IMR-90 (cell line): ENCODE results near the gene TFEB. TPM values are rescaled to one million over a fixed set of nuclear protein-coding genes. Genes with fewer than 3 reads are reported as not detected.

Experiments
- ATAC-seq: fragments of 200-7000 bp; cut with Tn5 transposase; 2 replicates; pipeline ENCODE4 v1.9.1; 2020; ENCODE audit warnings: low read depth, mild to moderate bottlenecking, moderate library complexity
- BruUV-seq: library from RNA; stranded (reverse); fragments of 400-500 nt; replicated peaks from 2 replicates; lab custom pipeline; 2021; lab: Mats Ljungman, UMichigan
- CTCF ChIA-PET: fragments of 300-600 bp; formaldehyde crosslinking; extraction: SDS; loops from one replicate; lab custom pipeline; 2021; ENCODE audit warnings: antibody characterized with exemption; lab: Yijun Ruan, JAX
- POLR2A ChIA-PET: fragments of 300-600 bp; sonication (Branson Sonifier 250); formaldehyde crosslinking; loops from one replicate; lab custom pipeline; 2022; ENCODE audit warnings: antibody characterized with exemption; ENCODE audit not compliant: unreplicated experiment; lab: Charles Lee
- DNase-seq: peaks from one replicate; pipeline ENCODE4 v3.0.0; 2013
- H2AFZ ChIP-seq: replicated peaks from 2 replicates; pipeline ENCODE3; 2013; ENCODE audit warnings: low read length, mild to moderate bottlenecking; ENCODE audit not compliant: poor library complexity
- H2AK5ac ChIP-seq: 2 replicates; pipeline ENCODE4 v1.6.1; 2013; ENCODE audit warnings: low read depth, low read length, inconsistent platforms
- H2AK9ac ChIP-seq: replicated peaks from 2 replicates; pipeline ENCODE3; 2013; ENCODE audit warnings: mild to moderate bottlenecking, low read depth, low read length, moderate library complexity; ENCODE audit not compliant: poor library complexity
- H2BK120ac ChIP-seq: 2 replicates; pipeline ENCODE4 v1.6.1; 2013; ENCODE audit warnings: low read depth, low read length, inconsistent platforms
- H2BK15ac ChIP-seq: 3 replicates; pipeline ENCODE4 v1.6.1; 2013; ENCODE audit warnings: low read depth, low read length, inconsistent platforms
- H2BK20ac ChIP-seq: 2 replicates; pipeline ENCODE4 v1.6.1; 2013; ENCODE audit warnings: low read depth, mild to moderate bottlenecking, inconsistent platforms, low read length, moderate library complexity
- H2BK5ac ChIP-seq: 2 replicates; pipeline ENCODE4 v1.6.1; 2013; ENCODE audit warnings: mild to moderate bottlenecking, low read depth, low read length, inconsistent platforms; ENCODE audit not compliant: poor library complexity, severe bottlenecking
- H3K14ac ChIP-seq: replicated peaks from 2 replicates; pipeline ENCODE4 v1.6.1; 2013; ENCODE audit warnings: low read depth, low read length, inconsistent platforms
- H3K18ac ChIP-seq: 2 replicates; pipeline ENCODE4 v1.6.1; 2013; ENCODE audit warnings: low read depth, low read length, control low read depth
- H3K23ac ChIP-seq: 2 replicates; pipeline ENCODE4 v1.6.1; 2013; ENCODE audit warnings: low read depth, low read length, inconsistent platforms
- H3K27ac ChIP-seq: 2 replicates; pipeline ENCODE4 v1.5.1; 2013; ENCODE audit warnings: mild to moderate bottlenecking, control low read depth, low read length; ENCODE audit not compliant: insufficient read depth
- H3K27me3 ChIP-seq: 2 replicates; pipeline ENCODE4 v1.6.1; 2013; ENCODE audit warnings: low read length; ENCODE audit not compliant: control insufficient read depth, insufficient read depth
- H3K36me3 ChIP-seq: 2 replicates; pipeline ENCODE4 v1.6.1; 2013; ENCODE audit warnings: low read length, mixed read lengths; ENCODE audit not compliant: control insufficient read depth, insufficient read depth
- H3K4ac ChIP-seq: 2 replicates; pipeline ENCODE4 v1.6.1; 2013; ENCODE audit warnings: low read depth, low read length, inconsistent platforms
- H3K4me1 ChIP-seq: 2 replicates; pipeline ENCODE4 v1.6.1; 2013; ENCODE audit warnings: low read length, mixed read lengths; ENCODE audit not compliant: control insufficient read depth, insufficient read depth
- H3K4me2 ChIP-seq: 2 replicates; pipeline ENCODE4 v1.6.1; 2013; ENCODE audit warnings: low read depth, mild to moderate bottlenecking, control low read depth, low read length, moderate library complexity
- H3K4me3 ChIP-seq: 2 replicates; pipeline ENCODE4 v1.5.1; 2013; ENCODE audit warnings: low read depth, mild to moderate bottlenecking, control low read depth, low read length, moderate library complexity; ENCODE audit not compliant: insufficient read depth
- H3K56ac ChIP-seq: 2 replicates; pipeline ENCODE4 v1.6.1; 2013; ENCODE audit warnings: low read length, inconsistent platforms; ENCODE audit not compliant: insufficient read depth; ENCODE audit errors: extremely low read depth
- H3K79me1 ChIP-seq, 2 experiments: 2 replicates each; pipeline ENCODE4 v1.6.1; 2013; ENCODE audit warnings: low read length in 2 of 2, inconsistent platforms in 1 of 2, low read depth in 1 of 2
- H3K9ac ChIP-seq: 2 replicates; pipeline ENCODE4 v1.6.1; 2013; ENCODE audit warnings: low read depth, low read length, control low read depth
- H3K9me1 ChIP-seq: 2 replicates; pipeline ENCODE4 v1.6.1; 2013; ENCODE audit warnings: low read length, inconsistent platforms; ENCODE audit not compliant: insufficient read depth
- H3K9me3 ChIP-seq: 2 replicates; pipeline ENCODE4 v1.6.1; 2013; ENCODE audit warnings: low read length; ENCODE audit not compliant: control insufficient read depth, insufficient read depth
- H4K20me1 ChIP-seq: 2 replicates; pipeline ENCODE4 v1.6.1; 2013; ENCODE audit warnings: low read length, inconsistent platforms; ENCODE audit not compliant: insufficient read depth
- H4K5ac ChIP-seq: 2 replicates; pipeline ENCODE4 v1.6.1; 2013; ENCODE audit warnings: mild to moderate bottlenecking, low read depth, low read length, control low read depth
- H4K8ac ChIP-seq, 2 experiments: 2 replicates each; pipeline ENCODE4 v1.6.1; 2013; ENCODE audit warnings: low read depth in 2 of 2, low read length in 2 of 2, control low read depth in 1 of 2, inconsistent platforms in 1 of 2
- H4K91ac ChIP-seq: 2 replicates; pipeline ENCODE4 v1.6.1; 2013; ENCODE audit warnings: low read depth, low read length, inconsistent platforms; ENCODE audit not compliant: insufficient read depth
- CEBPB ChIP-seq: IDR thresholded peaks from 2 replicates; pipeline ENCODE4 v1.6.1; 2012; ENCODE audit warnings: low read depth, low read length, improper control_type of control experiment
- CHD1 ChIP-seq: IDR thresholded peaks from 2 replicates; pipeline ENCODE4 v1.6.1; 2012; ENCODE audit warnings: low read depth, low read length, improper control_type of control experiment
- FOS ChIP-seq: fragments of 150-350 bp; IDR thresholded peaks from 2 replicates; pipeline ENCODE4 v1.6.1; 2016; ENCODE audit warnings: low read depth, low read length
- MXI1 ChIP-seq: IDR thresholded peaks from 2 replicates; pipeline ENCODE4 v1.6.1; 2012; ENCODE audit warnings: low read depth, mild to moderate bottlenecking, low read length, moderate library complexity, borderline replicate concordance
- RAD21 ChIP-seq: IDR thresholded peaks from 2 replicates; pipeline ENCODE4 v1.6.1; 2012; ENCODE audit warnings: low read length, improper control_type of control experiment
- RCOR1 ChIP-seq: IDR thresholded peaks from 2 replicates; pipeline ENCODE4 v1.6.1; 2012; ENCODE audit warnings: mild to moderate bottlenecking, low read length, improper control_type of control experiment; ENCODE audit not compliant: insufficient replicate concordance
- WGBS, 2 experiments: methylation state at CpG; one replicate each; pipeline versions ENCODE4 v1.1.5 to v1.1.7; 2013; ENCODE audit warnings: missing lambda C conversion rate in 2 of 2; ENCODE audit not compliant: insufficient read length in 1 of 2; ENCODE audit errors: extremely low coverage in 2 of 2; 5-methylcytosine and 5-hydroxymethylcytosine counted together
- dilution Hi-C: fragments of 300-500 bp; cut with HindIII; formaldehyde crosslinking; loops from one replicate; pipeline ENCODE4 v1.14.3; 2018; ENCODE audit warnings: low sequenced_read_pairs; ENCODE audit not compliant: unreplicated experiment
- in situ Hi-C: fragments of 300-500 bp; cut with MboI; formaldehyde crosslinking; loops from 3 replicates; pipeline ENCODE4 v1.14.3; 2019; ENCODE audit warnings: low sequenced_read_pairs, inconsistent platforms, mixed read lengths
- intact Hi-C: fragments of 100-400 bp; cut with micrococcal nuclease; formaldehyde crosslinking; loops from 2 replicates; pipeline ENCODE4 v1.10.0; 2022
- polyA plus RNA-seq, 3 experiments: library from polyadenylated mRNA; depleted of rRNA; stranded (reverse); fragments of >200 nt; gene quantifications; 2 replicates each; pipeline ENCODE4 v1.2.3, GENCODE V29; 2012; ENCODE audit warnings: low replicate concordance in 1 of 3
- total RNA-seq: library from RNA; depleted of rRNA; stranded (reverse); fragments of >200 nt; gene quantifications from 2 replicates; pipeline ENCODE4 v1.2.3, GENCODE V29; 2012
- TF ChIP-seq, protein P1 (sequence below): fragments of 150-350 bp; IDR thresholded peaks from 2 replicates; pipeline ENCODE4 v1.6.1; 2017; ENCODE audit warnings: mild to moderate bottlenecking, antibody characterized with exemption, low read length, low read depth
- TF ChIP-seq, protein P2 (sequence below): conservative IDR thresholded peaks from 2 replicates; pipeline ENCODE4 v1.5.1; 2012; ENCODE audit warnings: mild to moderate bottlenecking, low read depth, low read length, improper control_type of control experiment

TFEB gene
- total and polyA plus RNA-seq, 2 of the 4 experiments (the other 2 are of a cell fraction): 4.5 to 4.9 TPM

DNA sequence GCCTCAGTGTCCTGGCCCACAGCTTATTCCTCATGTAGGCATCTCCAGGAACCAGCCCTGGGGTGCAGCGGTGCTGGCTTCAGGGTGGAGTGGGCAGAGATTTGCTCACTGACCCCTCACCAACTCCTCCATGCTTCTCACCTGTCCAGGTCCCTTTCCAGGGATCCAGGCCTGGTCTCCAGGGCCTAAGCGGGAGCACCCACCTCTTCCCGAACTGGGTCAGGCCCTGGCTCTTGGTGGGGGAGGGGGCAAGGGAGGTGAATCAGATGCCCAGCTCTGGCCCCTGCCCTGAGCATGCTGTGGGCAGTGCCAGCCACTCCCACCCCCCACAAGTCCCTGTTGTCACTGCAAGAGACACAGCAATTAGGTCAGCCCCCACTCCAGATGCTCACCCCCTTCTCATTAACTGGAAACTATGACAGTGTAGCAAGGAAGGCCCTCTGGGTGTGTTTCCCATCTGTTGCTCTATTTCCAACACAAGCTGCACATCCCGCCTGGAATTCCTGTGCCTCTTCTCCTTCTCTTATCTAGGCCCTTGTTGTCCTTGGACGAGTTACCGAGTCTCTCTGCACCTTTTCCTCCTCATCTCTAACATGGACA, 60.1 kb downstream of the TFEB start:
- H3K27ac ChIP-seq: no peak overlapping the region
- POLR2A ChIA-PET: no interaction called here

More for the DNA sequence above, 60.1 kb downstream of the TFEB start:
- no TSS peak for BruUV-seq
- no peak overlapping the region for H4K8ac ChIP-seq
- no peak overlapping the region for H3K56ac ChIP-seq
- no peaks in the 10 kb centered on the region for H4K20me1 ChIP-seq
- dilution Hi-C loops (no loop called here), intact Hi-C loops (no loop called here), in situ Hi-C loops (no loop called here)
- no peak overlapping the region for H4K91ac ChIP-seq
- H3K18ac ChIP-seq: no peak overlapping the region
- DNase-seq: no peak
- no peak overlapping the region for H2AK9ac ChIP-seq
- no peak overlapping the region for H3K4ac ChIP-seq
- no peaks in the 10 kb centered on the region for H3K4me1 ChIP-seq
- no peak overlapping the region for H2BK5ac ChIP-seq
- no peak overlapping the region for H3K4me2 ChIP-seq
- WGBS, 2 experiments: 80% methylated on average over 2 of the region's 6 CpGs; no CpG with 5 or more reads in 1 of the 2 experiments
- H3K4me3 ChIP-seq: no peak overlapping the region
- no peaks in the 10 kb centered on the region for H3K36me3 ChIP-seq
- no peak overlapping the region for H3K23ac ChIP-seq
- H2BK20ac ChIP-seq: no peak overlapping the region
- no peak overlapping the region for H2AK5ac ChIP-seq
- H4K5ac ChIP-seq: no peak overlapping the region
- no peak overlapping the region for H2BK15ac ChIP-seq
- H3K79me1 ChIP-seq: no peaks in the 10 kb centered on the region
- no peak overlapping the region for H3K14ac ChIP-seq
- H3K27me3 ChIP-seq: peaks cover 42% of the 10 kb centered on the region
- CTCF ChIA-PET: no interaction called here
- TF ChIP-seq, protein P1, sequence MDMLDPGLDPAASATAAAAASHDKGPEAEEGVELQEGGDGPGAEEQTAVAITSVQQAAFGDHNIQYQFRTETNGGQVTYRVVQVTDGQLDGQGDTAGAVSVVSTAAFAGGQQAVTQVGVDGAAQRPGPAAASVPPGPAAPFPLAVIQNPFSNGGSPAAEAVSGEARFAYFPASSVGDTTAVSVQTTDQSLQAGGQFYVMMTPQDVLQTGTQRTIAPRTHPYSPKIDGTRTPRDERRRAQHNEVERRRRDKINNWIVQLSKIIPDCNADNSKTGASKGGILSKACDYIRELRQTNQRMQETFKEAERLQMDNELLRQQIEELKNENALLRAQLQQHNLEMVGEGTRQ: no peak
- TF ChIP-seq CEBPB (no peak), CHD1 (no peak), RCOR1 (no peak), FOS (no peak), RAD21 (no peak), MXI1 (no peak)
- TF ChIP-seq, protein P2, sequence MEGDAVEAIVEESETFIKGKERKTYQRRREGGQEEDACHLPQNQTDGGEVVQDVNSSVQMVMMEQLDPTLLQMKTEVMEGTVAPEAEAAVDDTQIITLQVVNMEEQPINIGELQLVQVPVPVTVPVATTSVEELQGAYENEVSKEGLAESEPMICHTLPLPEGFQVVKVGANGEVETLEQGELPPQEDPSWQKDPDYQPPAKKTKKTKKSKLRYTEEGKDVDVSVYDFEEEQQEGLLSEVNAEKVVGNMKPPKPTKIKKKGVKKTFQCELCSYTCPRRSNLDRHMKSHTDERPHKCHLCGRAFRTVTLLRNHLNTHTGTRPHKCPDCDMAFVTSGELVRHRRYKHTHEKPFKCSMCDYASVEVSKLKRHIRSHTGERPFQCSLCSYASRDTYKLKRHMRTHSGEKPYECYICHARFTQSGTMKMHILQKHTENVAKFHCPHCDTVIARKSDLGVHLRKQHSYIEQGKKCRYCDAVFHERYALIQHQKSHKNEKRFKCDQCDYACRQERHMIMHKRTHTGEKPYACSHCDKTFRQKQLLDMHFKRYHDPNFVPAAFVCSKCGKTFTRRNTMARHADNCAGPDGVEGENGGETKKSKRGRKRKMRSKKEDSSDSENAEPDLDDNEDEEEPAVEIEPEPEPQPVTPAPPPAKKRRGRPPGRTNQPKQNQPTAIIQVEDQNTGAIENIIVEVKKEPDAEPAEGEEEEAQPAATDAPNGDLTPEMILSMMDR: no peak
- H2BK120ac ChIP-seq: no peak overlapping the region
- H2AFZ ChIP-seq: no peak overlapping the region
- ATAC-seq: no peak
- H3K9me1 ChIP-seq: no peaks in the 10 kb centered on the region; the same call in 1 of the 2 replicates
- H3K9me3 ChIP-seq: no peaks in the 10 kb centered on the region
- H3K9ac ChIP-seq: no peak overlapping the region
